Prostate gland (tissue), 2 donors: ENCODE results near the gene AQP12B. TPM values are rescaled to one million over a fixed set of nuclear protein-coding genes. Genes with fewer than 3 reads are reported as not detected.

ENCODE experiments used
- DNase-seq: peaks from one replicate; pipeline ENCODE4 v3.0.0-alpha.2; 2019; ENCODE audit warnings: low spot score
- H3K27ac ChIP-seq, 2 donors: fragments of 200-600 bp; sonication (generic); 2 replicates each; pipeline ENCODE4 v1.5.1; 2017 to 2019
- H3K27me3 ChIP-seq: fragments of 200-600 bp; sonication (generic); replicated peaks from 2 replicates; pipeline ENCODE4 v1.5.1; 2019; ENCODE audit not compliant: insufficient read depth
- H3K36me3 ChIP-seq, 2 donors: fragments of 200-600 bp; sonication (generic); 1 replicate in 1 of 2; 2 replicates in 1 of 2; pipeline versions ENCODE4 v1.5.1 to v1.8.1; 2017 to 2019
- H3K4me1 ChIP-seq: fragments of 200-600 bp; sonication (generic); replicated peaks from 2 replicates; pipeline ENCODE4 v1.5.1; 2019
- H3K4me3 ChIP-seq, 2 donors: fragments of 200-600 bp; sonication (generic); 2 replicates each; pipeline ENCODE4 v1.5.1; 2017 to 2019
- H3K9me3 ChIP-seq: fragments of 200-600 bp; sonication (generic); 2 replicates; pipeline ENCODE4 v1.5.1; 2017
- POLR2A ChIP-seq: fragments of 450-650 bp; IDR thresholded peaks from one replicate; pipeline ENCODE4 v1.6.1; 2016; ENCODE audit warnings: antibody characterized with exemption, mild to moderate bottlenecking
- POLR2AphosphoS5 ChIP-seq: sonication (generic); formaldehyde crosslinking; IDR thresholded peaks from one replicate; pipeline ENCODE4 v1.6.1; 2017; ENCODE audit warnings: antibody characterized with exemption
- WGBS: methylation state at CpG from one replicate; pipeline ENCODE4 v1.1.5; 2018; 5-methylcytosine and 5-hydroxymethylcytosine counted together
- intact Hi-C: fragments of 100-400 bp; cut with DNase I; formaldehyde crosslinking; loops from one replicate; pipeline ENCODE4 v1.14.2; 2022
- total RNA-seq, 2 donors: library from RNA; depleted of rRNA; stranded (reverse); fragments of >200 nt; gene quantifications; one replicate each; pipeline ENCODE4 v1.1.0, GENCODE V29; 2016
- TF ChIP-seq, protein P1 (sequence below), 4 experiments: fragments of 200-600 bp in 2 of 4; fragments of 450-650 bp in 2 of 4; sonication (generic) in 2 of 4; IDR thresholded peaks; 1 replicate in 3 of 4; 2 replicates in 1 of 4; pipeline ENCODE4 v1.5.1; 2016 to 2019; ENCODE audit warnings: antibody characterized with exemption in 4 of 4, mild to moderate bottlenecking in 2 of 4, moderate library complexity in 2 of 4

Gene AQP12B
- total RNA-seq, 2 donors from 2014 or later: not detected

DNA sequence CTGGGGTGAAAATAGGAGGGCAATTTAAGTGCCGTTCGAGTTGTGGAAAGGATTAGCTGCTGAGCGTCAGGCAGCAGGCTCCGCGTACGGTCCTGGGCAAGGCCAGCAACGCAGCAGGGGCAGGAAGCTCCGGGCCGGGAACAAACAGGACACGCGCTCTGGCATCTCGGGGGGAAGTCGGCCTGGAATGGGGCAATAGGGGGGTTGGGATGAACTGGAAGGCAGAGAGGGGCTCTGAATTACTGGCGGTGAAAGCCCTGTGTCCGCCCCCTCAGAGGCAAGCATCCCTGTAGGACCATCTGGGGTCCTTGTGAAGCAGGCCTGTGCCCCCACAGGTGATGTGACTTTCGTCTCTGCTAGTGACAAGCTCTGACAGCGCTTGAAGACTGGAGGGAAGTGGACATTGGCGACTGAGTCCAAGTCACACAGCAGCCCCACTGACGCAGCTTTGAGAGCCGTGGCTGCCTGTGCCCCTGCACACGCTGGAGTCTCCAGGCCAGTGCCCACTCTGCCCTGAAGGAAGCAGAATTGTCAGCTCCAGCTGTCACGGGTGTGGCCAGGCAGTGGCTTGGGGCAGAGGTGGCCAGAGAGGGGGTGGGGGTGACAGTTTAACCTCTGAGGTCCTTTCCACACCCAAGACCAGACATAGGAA, 35.1 kb downstream of the AQP12B start:
- 80% methylated on average over 22 of the region's 22 CpGs for WGBS
- Histone ChIP-seq H3K9me3 (no peaks in the 10 kb centered on the region), H3K4me1 (no peaks in the 10 kb centered on the region), H3K27ac (no peak overlapping the region), H3K36me3 (no peaks in the 10 kb centered on the region), H3K27me3 (peaks cover 6% of the 10 kb centered on the region), H3K4me3 (no peak overlapping the region)
- intact Hi-C loops: no loop called here
- no peak for DNase-seq
- TF ChIP-seq, protein P1, sequence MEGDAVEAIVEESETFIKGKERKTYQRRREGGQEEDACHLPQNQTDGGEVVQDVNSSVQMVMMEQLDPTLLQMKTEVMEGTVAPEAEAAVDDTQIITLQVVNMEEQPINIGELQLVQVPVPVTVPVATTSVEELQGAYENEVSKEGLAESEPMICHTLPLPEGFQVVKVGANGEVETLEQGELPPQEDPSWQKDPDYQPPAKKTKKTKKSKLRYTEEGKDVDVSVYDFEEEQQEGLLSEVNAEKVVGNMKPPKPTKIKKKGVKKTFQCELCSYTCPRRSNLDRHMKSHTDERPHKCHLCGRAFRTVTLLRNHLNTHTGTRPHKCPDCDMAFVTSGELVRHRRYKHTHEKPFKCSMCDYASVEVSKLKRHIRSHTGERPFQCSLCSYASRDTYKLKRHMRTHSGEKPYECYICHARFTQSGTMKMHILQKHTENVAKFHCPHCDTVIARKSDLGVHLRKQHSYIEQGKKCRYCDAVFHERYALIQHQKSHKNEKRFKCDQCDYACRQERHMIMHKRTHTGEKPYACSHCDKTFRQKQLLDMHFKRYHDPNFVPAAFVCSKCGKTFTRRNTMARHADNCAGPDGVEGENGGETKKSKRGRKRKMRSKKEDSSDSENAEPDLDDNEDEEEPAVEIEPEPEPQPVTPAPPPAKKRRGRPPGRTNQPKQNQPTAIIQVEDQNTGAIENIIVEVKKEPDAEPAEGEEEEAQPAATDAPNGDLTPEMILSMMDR (IDR thresholded peaks at IDR 0.05): no peak
- no peak for TF ChIP-seq POLR2AphosphoS5
- no peak for TF ChIP-seq POLR2A

DNA sequence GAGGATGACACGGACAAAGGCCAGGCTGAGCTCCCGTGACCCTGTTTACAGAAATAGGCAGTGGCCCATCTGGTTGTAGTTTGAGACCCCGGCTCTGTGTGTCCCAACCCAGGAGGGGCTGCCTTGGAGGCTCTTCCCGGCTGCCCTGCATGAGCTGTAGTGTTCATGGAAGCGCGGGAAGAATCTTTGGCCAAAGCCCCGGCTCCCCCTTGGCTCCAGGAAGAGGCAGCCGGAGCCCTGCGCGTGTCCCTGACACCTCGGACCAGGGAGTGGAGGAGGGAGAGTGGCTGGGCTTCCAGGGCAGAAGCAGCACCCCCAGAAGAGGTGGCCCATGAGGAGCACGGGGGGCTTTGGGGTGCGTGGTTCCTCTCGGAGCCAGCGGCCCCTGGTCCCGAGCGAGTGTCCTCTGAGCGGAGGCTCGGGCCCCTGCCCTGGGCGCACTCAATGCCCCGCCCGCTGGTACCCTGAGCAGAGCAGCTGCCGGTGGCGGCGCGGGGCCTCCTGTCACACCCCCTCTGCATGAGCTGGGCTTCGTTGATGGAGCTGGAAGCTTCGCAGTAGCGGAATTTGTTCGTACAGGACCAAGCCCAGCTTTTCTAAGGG, 35.7 kb downstream of the AQP12B start:
- no peak for TF ChIP-seq POLR2AphosphoS5
- TF ChIP-seq POLR2A: no peak
- TF ChIP-seq, protein P1 (IDR thresholded peaks at IDR 0.05): no peak
- Histone ChIP-seq H3K4me3 (no peak overlapping the region), H3K27ac (no peak overlapping the region), H3K4me1 (no peaks in the 10 kb centered on the region), H3K36me3 (no peaks in the 10 kb centered on the region), H3K27me3 (peaks cover 6% of the 10 kb centered on the region), H3K9me3 (no peaks in the 10 kb centered on the region)
- no peak for DNase-seq
- WGBS: 70% methylated on average over 26 of the region's 30 CpGs
- intact Hi-C loops: no loop called here

DNA sequence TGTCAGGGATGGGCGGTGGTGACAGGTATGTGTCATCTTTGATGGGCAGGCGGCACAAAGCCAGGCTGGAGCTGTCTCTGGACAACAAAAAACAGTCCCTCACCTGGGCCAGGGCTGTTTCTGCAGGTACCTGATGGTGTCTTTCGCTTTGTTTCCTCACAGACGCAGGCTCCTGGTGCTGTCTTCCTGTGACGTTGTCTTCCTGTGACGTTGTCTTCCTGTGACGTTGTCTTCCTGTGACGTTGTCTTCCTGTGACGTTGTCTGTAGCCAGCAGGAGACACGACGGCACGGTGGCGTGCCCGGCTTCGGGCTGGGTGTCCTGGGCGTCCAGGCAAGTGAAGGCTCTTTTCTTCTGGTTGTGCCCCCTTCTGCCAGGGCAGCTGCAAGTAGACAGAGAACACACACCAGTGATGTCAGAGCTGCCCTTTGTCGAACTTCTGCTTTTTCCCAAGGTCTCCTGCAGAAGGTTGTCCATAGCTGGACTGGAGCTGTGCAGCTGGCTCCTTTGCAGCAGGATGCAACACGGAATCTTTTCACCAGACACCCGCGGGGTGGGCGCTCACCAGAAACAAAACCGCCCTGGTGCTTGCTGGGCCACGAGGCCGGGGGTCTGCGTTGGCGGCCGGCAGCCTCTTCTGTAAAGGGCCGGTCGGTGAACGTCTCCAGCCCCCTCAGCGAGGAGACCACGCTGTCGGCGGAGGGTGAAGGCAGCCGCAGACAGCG, 36.3 kb downstream of the AQP12B start:
- Histone ChIP-seq H3K9me3 (no peaks in the 10 kb centered on the region), H3K4me1 (no peaks in the 10 kb centered on the region), H3K27me3 (peaks cover 6% of the 10 kb centered on the region), H3K27ac (no peak overlapping the region), H3K36me3 (no peaks in the 10 kb centered on the region), H3K4me3 (no peak overlapping the region)
- TF ChIP-seq, protein P1 (IDR thresholded peaks at IDR 0.05): no peak
- TF ChIP-seq POLR2AphosphoS5: no peak
- TF ChIP-seq POLR2A: no peak
- no peak for DNase-seq
- intact Hi-C loops: no loop called here
- WGBS: 84% methylated on average over 36 of the region's 36 CpGs

DNA sequence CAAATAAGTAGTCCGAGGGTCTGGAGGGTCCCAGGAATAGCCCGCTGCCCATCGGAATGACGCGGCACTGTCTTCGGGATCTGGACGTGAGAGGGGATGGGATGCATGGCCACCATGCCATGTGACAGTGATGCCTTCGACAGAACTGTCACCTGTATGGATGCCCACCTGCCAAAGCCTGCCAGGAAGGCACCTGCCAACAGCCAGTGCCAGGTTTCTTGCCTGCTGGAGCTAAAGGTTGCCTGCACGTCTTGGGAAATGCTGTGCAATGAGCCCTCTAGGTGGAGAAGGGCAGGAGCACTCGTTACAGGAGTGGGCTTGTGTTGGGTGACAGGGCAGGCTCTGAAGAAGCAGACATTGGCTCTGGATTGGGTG, 36.9 kb downstream of the AQP12B start:
- Histone ChIP-seq H3K27ac (no peak overlapping the region), H3K9me3 (no peaks in the 10 kb centered on the region), H3K4me3 (no peak overlapping the region), H3K27me3 (peaks cover 6% of the 10 kb centered on the region), H3K36me3 (no peaks in the 10 kb centered on the region), H3K4me1 (no peaks in the 10 kb centered on the region)
- 86% methylated on average over 10 of the region's 10 CpGs for WGBS
- intact Hi-C loops: no loop called here
- no peak for TF ChIP-seq POLR2AphosphoS5
- DNase-seq: no peak

DNA sequence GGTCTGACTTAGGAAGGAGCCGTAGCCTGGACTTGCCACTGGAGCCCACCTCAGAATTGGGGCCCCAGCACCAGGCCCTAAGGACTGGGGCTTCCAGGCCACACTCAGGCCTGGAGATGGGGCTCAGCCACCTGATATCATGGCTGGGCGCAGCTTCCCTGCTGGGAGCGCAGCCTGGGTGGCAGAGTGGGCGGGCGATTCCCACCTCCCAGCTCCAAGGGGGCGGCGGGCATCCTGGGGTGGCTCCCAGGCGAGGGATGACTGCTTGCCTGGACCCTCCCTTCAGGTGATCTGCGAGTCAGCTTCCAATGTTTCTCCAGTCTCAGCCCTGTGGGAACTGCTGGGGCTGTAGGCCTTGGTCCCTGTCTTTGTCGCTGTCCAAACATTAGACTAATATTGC, 37.3 kb downstream of the AQP12B start:
- no peak overlapping the region for H3K4me3 ChIP-seq
- peaks cover 6% of the 10 kb centered on the region for H3K27me3 ChIP-seq
- no peak for DNase-seq
- no peaks in the 10 kb centered on the region for H3K4me1 ChIP-seq
- no peak overlapping the region for H3K27ac ChIP-seq
- H3K36me3 ChIP-seq: no peaks in the 10 kb centered on the region
- H3K9me3 ChIP-seq: no peaks in the 10 kb centered on the region
- 86% methylated on average over 10 of the region's 10 CpGs for whole genome bisulfite sequencing
- TF ChIP-seq POLR2A: no peak
- TF ChIP-seq POLR2AphosphoS5: no peak
- TF ChIP-seq, protein P1 (IDR thresholded peaks at IDR 0.05): no peak
- intact Hi-C loops: no loop called here
